Calu3 (cell line): Measurements from ENCODE around the gene SPATA31E1. TPM values are rescaled to one million over a fixed set of nuclear protein-coding genes. Genes with fewer than 3 reads are reported as not detected.

ENCODE experiments used
- BruUV-seq: library from RNA; stranded (reverse); fragments of 400-500 nt; replicated peaks from 2 replicates; lab custom pipeline; 2021; lab: Mats Ljungman, UMichigan
- CTCF ChIA-PET: fragments of 300-600 bp; sonication (Branson Sonifier 250); formaldehyde crosslinking; loops from one replicate; lab custom pipeline; 2022; ENCODE audit warnings: antibody characterized with exemption; lab: Charles Lee
- DNase-seq: peaks from one replicate; pipeline ENCODE4 v3.0.0; 2022
- H3K27ac Mint-ChIP-seq: one replicate; pipeline ENCODE4 v1.8.0; 2022; ENCODE audit warnings: mixed read lengths; ENCODE audit not compliant: unreplicated experiment
- H3K27me3 Mint-ChIP-seq: one replicate; pipeline ENCODE4 v1.8.0; 2022; ENCODE audit warnings: mixed read lengths; ENCODE audit not compliant: unreplicated experiment
- H3K36me3 Mint-ChIP-seq: one replicate; pipeline ENCODE4 v1.8.0; 2022; ENCODE audit warnings: mild to moderate bottlenecking, moderate library complexity, mixed read lengths; ENCODE audit not compliant: insufficient read depth, unreplicated experiment
- H3K4me1 Mint-ChIP-seq: one replicate; pipeline ENCODE4 v1.8.0; 2022; ENCODE audit warnings: mild to moderate bottlenecking, low read depth, mixed read lengths; ENCODE audit not compliant: unreplicated experiment
- H3K4me3 Mint-ChIP-seq: one replicate; pipeline ENCODE4 v1.8.0; 2022; ENCODE audit warnings: mild to moderate bottlenecking, low read depth, moderate library complexity, mixed read lengths; ENCODE audit not compliant: unreplicated experiment
- H3K9me3 Mint-ChIP-seq: one replicate; pipeline ENCODE4 v1.8.0; 2022; ENCODE audit warnings: low read depth, mixed read lengths; ENCODE audit not compliant: unreplicated experiment
- intact Hi-C: fragments of 100-400 bp; cut with micrococcal nuclease; formaldehyde crosslinking; loops from one replicate; pipeline ENCODE4 v1.10.0; 2022; ENCODE audit not compliant: unreplicated experiment
- total RNA-seq: library from RNA; stranded (reverse); gene quantifications from 2 replicates; pipeline ENCODE4 v1.2.3, GENCODE V29; 2022
- TF ChIP-seq, protein P1 (sequence below): fragments of 200-600 bp; IDR thresholded peaks from one replicate; pipeline ENCODE4 v1.8.0; 2022; ENCODE audit warnings: antibody characterized with exemption; ENCODE audit not compliant: unreplicated experiment

Gene SPATA31E1
- total RNA-seq, 1 experiment from 2014 or later = not detected

DNA sequence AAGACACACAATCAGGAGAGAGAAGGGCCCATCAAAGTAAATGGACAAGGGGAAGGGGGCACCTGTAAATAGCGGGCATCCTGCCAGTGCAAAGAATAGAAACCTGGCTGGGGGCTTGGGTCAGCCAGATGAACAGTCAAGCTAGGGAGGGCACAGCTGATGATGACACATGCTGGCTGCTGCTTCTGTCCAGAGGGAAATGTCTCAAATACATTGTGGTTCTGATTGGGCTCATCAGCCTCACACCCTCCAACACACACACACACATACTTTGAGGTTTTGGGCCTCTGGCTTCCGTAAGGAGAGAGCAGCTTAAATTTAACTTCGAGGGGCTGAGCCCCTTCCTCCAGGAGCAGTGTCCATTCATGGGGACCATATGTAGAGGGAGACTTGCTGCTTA, 27.6 kb upstream of the SPATA31E1 start:
- no peak for DNase-seq
- H3K4me1 Mint-ChIP-seq = no peaks in the 10 kb centered on the region
- H3K27ac Mint-ChIP-seq = no peak overlapping the region
- CTCF ChIA-PET = no interaction called here
- no peak overlapping the region for H3K4me3 Mint-ChIP-seq
- BruUV-seq = no TSS peak
- intact Hi-C loops = no loop called here
- TF ChIP-seq, protein P1, sequence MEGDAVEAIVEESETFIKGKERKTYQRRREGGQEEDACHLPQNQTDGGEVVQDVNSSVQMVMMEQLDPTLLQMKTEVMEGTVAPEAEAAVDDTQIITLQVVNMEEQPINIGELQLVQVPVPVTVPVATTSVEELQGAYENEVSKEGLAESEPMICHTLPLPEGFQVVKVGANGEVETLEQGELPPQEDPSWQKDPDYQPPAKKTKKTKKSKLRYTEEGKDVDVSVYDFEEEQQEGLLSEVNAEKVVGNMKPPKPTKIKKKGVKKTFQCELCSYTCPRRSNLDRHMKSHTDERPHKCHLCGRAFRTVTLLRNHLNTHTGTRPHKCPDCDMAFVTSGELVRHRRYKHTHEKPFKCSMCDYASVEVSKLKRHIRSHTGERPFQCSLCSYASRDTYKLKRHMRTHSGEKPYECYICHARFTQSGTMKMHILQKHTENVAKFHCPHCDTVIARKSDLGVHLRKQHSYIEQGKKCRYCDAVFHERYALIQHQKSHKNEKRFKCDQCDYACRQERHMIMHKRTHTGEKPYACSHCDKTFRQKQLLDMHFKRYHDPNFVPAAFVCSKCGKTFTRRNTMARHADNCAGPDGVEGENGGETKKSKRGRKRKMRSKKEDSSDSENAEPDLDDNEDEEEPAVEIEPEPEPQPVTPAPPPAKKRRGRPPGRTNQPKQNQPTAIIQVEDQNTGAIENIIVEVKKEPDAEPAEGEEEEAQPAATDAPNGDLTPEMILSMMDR = no peak
- no peaks in the 10 kb centered on the region for H3K36me3 Mint-ChIP-seq
- peaks cover 4% of the 10 kb centered on the region for H3K9me3 Mint-ChIP-seq
- H3K27me3 Mint-ChIP-seq = no peaks in the 10 kb centered on the region

DNA sequence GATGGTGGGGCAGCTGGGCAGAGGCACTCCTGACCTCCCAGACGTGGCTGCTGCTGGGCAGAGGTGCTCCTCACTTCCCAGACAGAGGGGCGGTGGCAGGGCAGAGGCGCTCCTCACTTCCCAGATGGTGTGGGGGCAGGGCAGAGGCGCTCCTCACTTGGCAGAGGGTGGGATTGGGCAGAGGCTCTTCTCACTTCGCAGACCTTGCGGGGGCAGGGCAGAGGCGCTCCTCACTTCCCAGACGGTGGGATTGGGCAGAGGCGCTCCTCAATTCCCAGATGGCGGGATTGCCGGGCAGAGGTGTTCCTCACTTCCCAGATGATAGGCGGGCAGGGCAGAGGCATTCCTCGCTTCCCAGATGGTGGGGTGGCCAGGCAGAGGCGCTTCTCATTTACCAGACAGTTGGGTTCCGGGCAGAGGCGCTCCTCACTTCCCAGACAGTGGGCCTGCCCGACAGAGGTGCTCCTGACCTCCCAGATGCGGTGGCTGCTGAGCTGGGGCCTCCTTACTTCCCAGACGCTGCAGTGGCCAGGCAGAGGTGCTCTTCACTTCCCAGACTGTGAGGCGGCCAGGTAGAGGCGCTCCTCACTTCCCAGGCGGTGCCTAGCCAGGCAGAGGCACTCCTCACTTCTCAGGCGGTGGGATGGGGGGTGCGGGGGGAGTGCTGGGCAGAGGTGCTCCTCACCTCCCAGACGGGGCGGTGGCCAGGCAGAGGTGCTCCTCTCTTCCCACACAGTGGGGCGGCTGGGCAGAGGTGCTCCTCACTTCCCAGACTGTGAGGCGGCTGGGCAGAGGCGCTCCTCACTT, 25.3 kb upstream of the SPATA31E1 start:
- peaks cover 4% of the 10 kb centered on the region for H3K9me3 Mint-ChIP-seq
- H3K36me3 Mint-ChIP-seq = peaks cover 1% of the 10 kb centered on the region
- H3K4me3 Mint-ChIP-seq = no peak overlapping the region
- H3K4me1 Mint-ChIP-seq = peaks cover 15% of the 10 kb centered on the region
- CTCF ChIA-PET = no interaction called here
- DNase-seq = no peak
- intact Hi-C loops = no loop called here
- BruUV-seq = no TSS peak
- H3K27ac Mint-ChIP-seq = no peak overlapping the region
- H3K27me3 Mint-ChIP-seq = no peaks in the 10 kb centered on the region
- TF ChIP-seq, protein P1 = no peak

DNA sequence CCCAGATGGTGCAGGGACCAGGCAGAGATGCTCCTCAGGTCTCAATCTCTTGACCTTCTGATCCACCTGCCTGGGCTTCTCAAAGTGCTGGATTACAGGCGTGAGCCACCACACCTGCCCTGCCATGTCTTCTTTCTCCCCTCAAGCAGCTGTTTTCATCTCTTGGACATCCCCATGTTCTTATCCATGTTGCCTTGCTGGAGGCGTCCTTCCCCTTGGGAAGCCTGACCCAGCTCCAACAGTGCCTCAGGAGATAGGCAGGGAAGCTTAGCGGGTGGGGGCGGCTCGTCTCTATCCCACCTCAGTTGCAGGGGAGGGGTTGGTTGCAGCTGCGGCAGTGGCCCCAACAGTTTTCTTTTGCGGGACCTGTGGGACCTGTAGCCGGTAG, 24.7 kb upstream of the SPATA31E1 start:
- DNase-seq = no peak
- CTCF ChIA-PET = no interaction called here
- peaks cover 21% of the 10 kb centered on the region for H3K4me1 Mint-ChIP-seq
- no peaks in the 10 kb centered on the region for H3K27me3 Mint-ChIP-seq
- H3K36me3 Mint-ChIP-seq = peaks cover 5% of the 10 kb centered on the region
- no peak overlapping the region for H3K4me3 Mint-ChIP-seq
- peaks cover 4% of the 10 kb centered on the region for H3K9me3 Mint-ChIP-seq
- BruUV-seq = no TSS peak
- H3K27ac Mint-ChIP-seq = no peak overlapping the region
- TF ChIP-seq, protein P1 = no peak
- intact Hi-C loops = no loop called here

DNA sequence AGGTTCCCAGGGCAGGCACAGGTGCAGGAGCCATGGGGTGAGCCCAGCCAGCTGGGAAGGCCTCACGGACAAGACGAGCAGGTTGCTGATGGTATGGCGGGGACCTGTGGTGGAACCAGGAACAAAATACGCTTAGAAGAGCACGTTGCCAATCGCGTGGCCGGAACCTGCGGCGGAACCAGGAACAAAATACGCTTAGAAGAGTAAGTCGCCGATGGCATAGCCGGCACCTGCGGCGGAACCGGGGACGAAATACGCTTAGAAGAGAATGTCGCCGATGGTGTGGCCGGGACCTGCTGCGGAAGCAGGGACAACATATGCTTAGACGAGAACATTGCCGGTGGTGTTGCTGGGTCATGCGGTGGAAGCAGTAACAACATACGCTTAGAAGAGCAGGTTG, 23.5 kb upstream of the SPATA31E1 start:
- CTCF ChIA-PET = no interaction called here
- TF ChIP-seq, protein P1 = no peak
- Mint-ChIP-seq H3K27ac (no peak overlapping the region), H3K9me3 (peaks cover 4% of the 10 kb centered on the region), H3K4me3 (no peak overlapping the region), H3K27me3 (no peaks in the 10 kb centered on the region), H3K4me1 (peaks cover 32% of the 10 kb centered on the region), H3K36me3 (peaks cover 5% of the 10 kb centered on the region)
- DNase-seq = no peak
- BruUV-seq = no TSS peak
- intact Hi-C loops = no loop called here
